GM19467 (cell line): ENCODE measurements around the gene RILPL2.
"Not testable (repeated sequence)": the region's sequence is repeated elsewhere in the genome, so short reads cannot be mapped to it uniquely, and the experiment has no call there.

Experiments
- ATAC-seq: cut with Tn5 transposase; IDR thresholded peaks from one replicate; pipeline ENCODE4 v1.9.1; 2021; ENCODE audit warnings: mild to moderate bottlenecking, moderate library complexity; ENCODE audit not compliant: unreplicated experiment

Gene RILPL2

GRCh38 chr12:123436017-123436964, at the start of gene RILPL2:
TSS of gene RILPL2 (minus strand) at chr12:123436684. CDS start at chr12:123436420, 264 bp downstream.
- peak; percentile 74 for ATAC-seq

- no peak for ATAC-seq
Observed at GRCh38 chr12:123485756-123486155, 49.3 kb upstream of the RILPL2 start.

GRCh38 chr12:123483602-123484248, 47.2 kb upstream of the RILPL2 start:
- no peak for ATAC-seq

- no peak for ATAC-seq
Observed at GRCh38 chr12:123482876-123483275, 46.4 kb upstream of the RILPL2 start.

- ATAC-seq = not testable (repeated sequence)
Observed at GRCh38 chr12:123481251-123481650, 44.8 kb upstream of the RILPL2 start.

GRCh38 chr12:123479442-123480180, 43.1 kb upstream of the RILPL2 start:
- ATAC-seq = no peak

GRCh38 chr12:123478762-123479161, 42.3 kb upstream of the RILPL2 start:
- ATAC-seq = no peak

- ATAC-seq = no peak
Observed at GRCh38 chr12:123478069-123478468, 41.6 kb upstream of the RILPL2 start.

GRCh38 chr12:123475246-123475703, 38.8 kb upstream of the RILPL2 start:
- ATAC-seq = no peak

GRCh38 chr12:123474485-123475245, 38.2 kb upstream of the RILPL2 start:
- no peak for ATAC-seq

- no peak for ATAC-seq
Observed at GRCh38 chr12:123472438-123472849, 36.0 kb upstream of the RILPL2 start.

GRCh38 chr12:123471374-123472068, 35.0 kb upstream of the RILPL2 start:
- ATAC-seq = no peak

GRCh38 chr12:123469978-123470377, 33.5 kb upstream of the RILPL2 start:
- ATAC-seq = no peak

- no peak for ATAC-seq
Observed at GRCh38 chr12:123468786-123469185, 32.3 kb upstream of the RILPL2 start.

- no peak for ATAC-seq
Observed at GRCh38 chr12:123465084-123465483, 28.6 kb upstream of the RILPL2 start.

- not testable (repeated sequence) for ATAC-seq
Observed at GRCh38 chr12:123463174-123463573, 26.7 kb upstream of the RILPL2 start.

GRCh38 chr12:123457980-123458779, 21.7 kb upstream of the RILPL2 start, which contains the start of gene SNRNP35:
TSS of gene SNRNP35 (plus strand) at chr12:123458139. CDS start at chr12:123465541, 7,402 bp downstream.
- ATAC-seq = peak; percentile 48

- ATAC-seq = no peak
Observed at GRCh38 chr12:123453165-123453564, 16.7 kb upstream of the RILPL2 start.

- ATAC-seq = not testable (repeated sequence)
Observed at GRCh38 chr12:123452276-123452550, 15.7 kb upstream of the RILPL2 start.
